Adipocyte (in vitro differentiated cells): Measurements from ENCODE around the gene GPX6.
"Not testable (repeated sequence)": the region's sequence is repeated elsewhere in the genome, so short reads cannot be mapped to it uniquely, and the experiment has no call there.

Experiments
- DNase-seq: peaks from one replicate; pipeline ENCODE4 v3.0.0-alpha.2; 2015; ENCODE audit warnings: low read depth
- H3K27me3 ChIP-seq: replicated peaks from 2 replicates; pipeline ENCODE4 v1.7.0; 2013; ENCODE audit warnings: mild to moderate bottlenecking, low read length, moderate library complexity; ENCODE audit not compliant: control insufficient read depth, insufficient read depth
- H3K36me3 ChIP-seq: 2 replicates; pipeline ENCODE4 v1.7.0; 2013; ENCODE audit warnings: low read length, mild to moderate bottlenecking, moderate library complexity; ENCODE audit not compliant: control insufficient read depth, insufficient read depth, severe bottlenecking
- H3K4me1 ChIP-seq: 2 replicates; pipeline ENCODE4 v1.7.0; 2013; ENCODE audit warnings: mild to moderate bottlenecking, low read length, moderate library complexity; ENCODE audit not compliant: control insufficient read depth, insufficient read depth
- H3K4me3 ChIP-seq: 2 replicates; pipeline ENCODE4 v1.7.0; 2013; ENCODE audit warnings: mild to moderate bottlenecking, low read length, moderate library complexity
- H3K9ac ChIP-seq: 2 replicates; pipeline ENCODE4 v1.7.0; 2013; ENCODE audit warnings: mild to moderate bottlenecking, low read length, moderate library complexity
- H3K9me3 ChIP-seq: 2 replicates; pipeline ENCODE4 v1.7.0; 2013; ENCODE audit warnings: mild to moderate bottlenecking, low read length, moderate library complexity; ENCODE audit not compliant: control insufficient read depth

The GPX6 gene

DNA sequence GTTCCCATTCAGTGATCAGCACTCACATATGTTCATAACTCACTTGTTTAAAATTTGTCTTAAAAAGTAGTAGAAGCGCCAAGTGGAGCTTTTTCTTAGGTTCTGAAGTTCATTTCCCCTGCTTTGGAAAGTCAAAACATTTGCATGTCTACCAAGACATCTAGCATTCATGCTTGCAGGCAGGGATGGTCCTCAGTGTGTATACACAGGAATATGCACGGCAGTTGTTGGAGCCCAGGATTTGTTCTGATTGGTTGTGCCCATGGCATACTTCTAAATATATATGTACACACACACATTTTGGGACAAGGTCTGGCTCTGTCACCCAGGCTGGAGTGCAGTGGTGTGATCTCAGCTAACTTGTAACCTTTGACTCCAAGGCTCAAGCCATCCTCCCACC, 2.4 kb upstream of the GPX6 start:
- DNase-seq = no peak
- no peak overlapping the region for H3K9ac ChIP-seq
- no peaks in the 10 kb centered on the region for H3K9me3 ChIP-seq
- H3K4me3 ChIP-seq = no peak overlapping the region
- no peaks in the 10 kb centered on the region for H3K4me1 ChIP-seq
- no peaks in the 10 kb centered on the region for H3K36me3 ChIP-seq
- peaks cover 29% of the 10 kb centered on the region for H3K27me3 ChIP-seq

GRCh38 chr6:28512387-28512786, 3.2 kb downstream of the GPX6 start:
- not testable (repeated sequence) for H3K4me1 ChIP-seq, H3K36me3 ChIP-seq, H3K9ac ChIP-seq, H3K4me3 ChIP-seq, H3K9me3 ChIP-seq, DNase-seq
- peaks cover 10% of the 10 kb centered on the region for H3K27me3 ChIP-seq

DNA sequence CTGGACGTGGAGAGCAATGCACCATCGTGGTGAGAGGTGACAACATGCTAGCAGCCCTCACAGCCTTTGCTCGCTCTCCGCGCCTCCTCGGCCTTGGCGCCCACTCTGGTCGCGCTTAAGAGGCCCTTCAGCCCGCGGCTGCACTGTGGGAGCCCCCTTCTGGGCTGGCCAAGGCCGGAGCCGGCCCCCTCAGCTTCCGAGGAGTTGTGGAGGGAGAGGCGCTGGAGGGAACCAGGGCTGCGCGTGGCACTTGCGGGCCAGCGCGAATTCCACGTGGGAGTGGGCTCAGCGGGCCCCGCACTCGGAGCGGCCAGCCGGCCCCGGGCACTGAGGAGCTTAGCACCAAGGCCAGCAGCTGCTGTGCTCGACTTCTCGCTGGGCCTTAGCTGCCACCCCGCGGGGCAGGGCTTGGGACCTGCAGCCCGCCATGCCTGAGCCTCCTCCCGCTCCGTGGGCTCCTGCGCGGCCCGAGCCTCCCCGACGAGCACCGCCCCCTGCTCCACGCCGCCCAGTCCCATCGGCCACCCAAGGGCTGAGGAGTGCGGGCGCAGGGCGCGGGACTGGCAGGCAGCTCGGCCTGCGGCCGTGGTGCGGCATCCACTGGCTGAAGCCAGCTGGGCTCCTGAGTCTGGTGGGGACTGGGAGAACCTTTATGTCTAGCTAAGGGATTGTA, 3.8 kb downstream of the GPX6 start:
- DNase-seq = no peak
- Histone ChIP-seq H3K9me3 (no peaks in the 10 kb centered on the region), H3K36me3 (no peaks in the 10 kb centered on the region), H3K4me3 (no peak overlapping the region), H3K9ac (no peak overlapping the region), H3K27me3 (peaks cover 9% of the 10 kb centered on the region), H3K4me1 (no peaks in the 10 kb centered on the region)

GRCh38 chr6:28506807-28507475, 8.7 kb downstream of the GPX6 start:
- Histone ChIP-seq H3K27me3 (peaks cover 10% of the 10 kb centered on the region), H3K4me3 (no peak overlapping the region), H3K9ac (no peak overlapping the region), H3K4me1 (no peaks in the 10 kb centered on the region), H3K9me3 (no peaks in the 10 kb centered on the region), H3K36me3 (no peaks in the 10 kb centered on the region)
- no peak for DNase-seq

DNA sequence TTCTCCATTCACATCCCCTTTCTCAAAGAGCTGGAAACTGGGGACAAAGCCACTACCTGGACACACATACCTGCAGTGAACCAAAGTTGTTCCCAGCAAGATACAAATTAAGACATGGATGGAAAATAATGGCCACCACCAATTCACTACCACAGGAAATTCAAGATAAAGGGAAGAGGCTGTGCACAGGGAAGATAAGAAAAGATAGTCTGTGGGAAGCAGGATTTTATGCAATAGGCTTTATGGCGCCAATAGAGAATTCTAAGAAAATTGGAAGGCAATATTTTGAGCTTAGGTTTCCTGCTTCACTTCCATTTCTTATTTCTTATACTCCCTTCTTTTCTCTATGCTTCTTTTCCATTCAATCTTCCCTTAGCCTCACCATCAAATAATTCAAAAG, 9.9 kb downstream of the GPX6 start:
- Histone ChIP-seq H3K4me1 (no peaks in the 10 kb centered on the region), H3K9me3 (no peaks in the 10 kb centered on the region), H3K9ac (no peak overlapping the region), H3K4me3 (no peak overlapping the region), H3K27me3 (peaks cover 10% of the 10 kb centered on the region), H3K36me3 (no peaks in the 10 kb centered on the region)
- no peak for DNase-seq

GRCh38 chr6:28502709-28503305, 12.8 kb downstream of the GPX6 start:
- H3K4me3 ChIP-seq, H3K4me1 ChIP-seq, H3K9ac ChIP-seq, DNase-seq, H3K9me3 ChIP-seq, H3K36me3 ChIP-seq: not testable (repeated sequence)
- H3K27me3 ChIP-seq = peaks cover 17% of the 10 kb centered on the region

DNA sequence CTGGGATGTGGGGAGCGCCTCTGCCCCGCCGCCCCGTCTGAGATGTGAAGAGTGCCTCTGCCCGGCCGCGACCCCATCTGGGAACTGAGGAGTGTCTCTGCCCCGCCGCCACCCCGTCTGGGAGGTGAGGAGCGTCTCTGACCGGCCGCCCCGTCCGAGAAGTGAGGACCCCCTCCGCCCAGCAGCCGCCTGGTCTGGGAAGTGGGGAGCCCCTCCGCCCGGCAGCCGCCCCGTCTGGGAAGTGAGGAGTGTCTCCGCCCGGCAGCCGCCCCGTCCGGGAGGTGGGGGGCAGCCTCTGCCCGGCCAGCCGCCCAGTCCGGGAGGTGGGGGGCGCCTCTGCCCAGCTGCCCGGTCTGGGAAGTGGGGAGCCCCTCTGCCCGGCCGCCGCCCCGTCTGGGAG, 13.5 kb downstream of the GPX6 start:
- H3K27me3 ChIP-seq = peaks cover 17% of the 10 kb centered on the region
- not testable (repeated sequence) for DNase-seq, H3K4me3 ChIP-seq, H3K4me1 ChIP-seq, H3K9me3 ChIP-seq, H3K9ac ChIP-seq, H3K36me3 ChIP-seq

GRCh38 chr6:28501259-28501658, 14.3 kb downstream of the GPX6 start:
- H3K4me3 ChIP-seq = no peak overlapping the region
- peaks cover 16% of the 10 kb centered on the region for H3K27me3 ChIP-seq
- H3K4me1 ChIP-seq = no peaks in the 10 kb centered on the region
- no peak for DNase-seq
- H3K9me3 ChIP-seq = no peaks in the 10 kb centered on the region
- no peaks in the 10 kb centered on the region for H3K36me3 ChIP-seq
- no peak overlapping the region for H3K9ac ChIP-seq

DNA sequence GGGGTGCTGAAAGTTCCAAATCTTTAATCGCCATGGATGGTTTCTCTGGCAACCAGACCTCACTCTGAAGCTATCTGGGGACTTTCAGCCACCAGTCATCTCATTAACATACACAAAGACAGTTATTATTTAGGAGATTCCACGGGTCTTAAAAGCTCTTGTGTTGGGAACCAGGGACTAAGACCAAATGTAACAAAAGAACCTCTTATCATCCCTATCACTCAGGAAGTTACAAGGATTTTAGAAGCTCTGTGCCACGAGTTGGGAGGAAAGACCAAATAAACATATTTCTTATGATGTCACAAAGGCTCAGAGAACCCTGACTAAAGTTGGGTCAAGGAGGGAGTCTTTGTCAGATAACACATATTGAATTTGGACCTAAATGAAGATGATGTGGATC, 17.7 kb downstream of the GPX6 start:
- no peak overlapping the region for H3K4me3 ChIP-seq
- no peaks in the 10 kb centered on the region for H3K9me3 ChIP-seq
- no peak overlapping the region for H3K9ac ChIP-seq
- H3K36me3 ChIP-seq = no peaks in the 10 kb centered on the region
- peaks cover 7% of the 10 kb centered on the region for H3K27me3 ChIP-seq
- no peaks in the 10 kb centered on the region for H3K4me1 ChIP-seq
- no peak for DNase-seq

- Histone ChIP-seq H3K4me1 (no peaks in the 10 kb centered on the region), H3K36me3 (no peaks in the 10 kb centered on the region), H3K27me3 (peaks cover 7% of the 10 kb centered on the region), H3K9ac (no peak overlapping the region), H3K9me3 (no peaks in the 10 kb centered on the region), H3K4me3 (no peak overlapping the region)
- DNase-seq = no peak
These were observed 18.3 kb downstream of the GPX6 start for GRCh38 chr6:28497306-28497705.

DNA sequence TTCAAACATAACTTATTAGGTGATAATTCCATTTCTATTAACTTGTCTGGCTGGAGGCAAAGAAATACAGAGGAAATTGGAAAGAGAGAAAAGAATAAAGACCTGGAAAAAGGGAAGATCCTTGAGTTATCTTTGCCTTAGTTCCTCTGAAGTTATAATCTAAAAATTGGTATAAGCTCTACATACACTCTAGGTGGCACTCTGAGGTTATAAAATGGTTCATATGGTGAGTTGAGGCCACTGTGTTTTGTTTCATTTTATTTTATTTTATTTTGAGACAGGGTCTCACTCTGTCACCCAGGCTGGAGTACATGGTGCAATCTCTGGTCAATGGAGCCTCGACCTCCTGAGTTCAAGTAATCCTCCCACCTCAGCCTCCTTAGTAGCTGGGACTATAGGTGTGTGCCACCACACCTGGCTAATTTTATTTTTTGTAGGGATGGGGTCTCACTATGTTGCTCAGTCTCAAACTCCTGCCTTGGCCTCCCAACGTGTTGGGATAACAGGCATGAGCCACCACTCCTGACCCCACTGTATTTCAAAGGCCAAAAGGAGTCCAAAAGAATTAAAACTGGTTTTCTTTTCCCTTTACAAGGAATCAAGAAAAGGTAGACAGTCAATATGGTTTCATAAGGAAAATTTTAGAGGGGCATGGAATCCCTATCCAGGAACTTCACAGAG, 19.4 kb downstream of the GPX6 start:
- peaks cover 7% of the 10 kb centered on the region for H3K27me3 ChIP-seq
- H3K9me3 ChIP-seq = no peaks in the 10 kb centered on the region
- H3K4me1 ChIP-seq = no peaks in the 10 kb centered on the region
- H3K4me3 ChIP-seq = no peak overlapping the region
- H3K9ac ChIP-seq = no peak overlapping the region
- no peak for DNase-seq
- H3K36me3 ChIP-seq = no peaks in the 10 kb centered on the region
